ENCODE data around the gene ARHGAP9. TPM values are rescaled to one million over a fixed set of nuclear protein-coding genes. Genes with fewer than 3 reads are reported as not detected.

Gene ARHGAP9
- total RNA-seq, 2 donors from 2014 or later, result 1.3 to 1.6 TPM

DNA sequence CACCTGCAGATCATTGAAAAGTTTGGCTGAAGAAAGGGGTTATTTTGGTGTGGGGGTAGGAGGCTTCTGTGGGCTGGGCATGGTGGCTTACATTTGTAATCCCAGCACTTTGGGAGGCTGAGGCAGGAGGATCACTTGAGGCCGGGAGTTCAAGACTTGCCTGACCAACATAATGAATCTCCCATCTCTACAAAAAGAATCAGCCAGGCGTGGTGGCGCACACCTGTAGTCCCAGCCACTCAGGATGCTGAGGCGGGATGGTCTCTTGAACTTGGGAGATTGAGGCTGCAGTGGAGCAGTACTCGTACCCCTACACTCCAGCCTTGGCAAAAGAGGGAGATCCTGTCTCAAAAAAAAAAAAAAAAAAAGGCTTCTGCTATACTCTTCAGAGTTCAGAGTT is 33.6 kb upstream of the ARHGAP9 start:
- no peak overlapping the region for H3K27ac ChIP-seq (ENCODE audit: low read depth, low read length)

DNA sequence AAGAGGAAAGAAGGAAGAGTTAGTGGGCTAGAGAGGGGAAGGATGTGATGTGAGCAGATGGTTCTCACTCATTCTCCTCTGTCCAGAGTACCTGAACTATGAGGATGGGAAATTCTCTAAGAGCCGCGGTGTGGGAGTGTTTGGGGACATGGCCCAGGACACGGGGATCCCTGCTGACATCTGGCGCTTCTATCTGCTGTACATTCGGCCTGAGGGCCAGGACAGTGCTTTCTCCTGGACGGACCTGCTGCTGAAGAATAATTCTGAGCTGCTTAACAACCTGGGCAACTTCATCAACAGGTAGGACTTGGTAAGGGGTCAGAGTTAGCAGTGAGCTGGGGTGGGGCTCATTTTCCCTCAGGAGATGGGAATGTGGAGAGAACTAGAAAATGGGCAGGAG is 33.0 kb upstream of the ARHGAP9 start:
- Histone ChIP-seq H3K36me3 (ENCODE audit: control insufficient read depth, insufficient read depth, low read length) (peaks cover 88% of the 10 kb centered on the region), H3K27me3 (ENCODE audit: control insufficient read depth, insufficient read depth, low read length, poor library complexity, severe bottlenecking) (no peaks in the 10 kb centered on the region), H3K4me1 (ENCODE audit: control insufficient read depth, insufficient read depth, low read length) (peaks cover 10% of the 10 kb centered on the region), H3K27ac (ENCODE audit: low read depth, low read length) (no peak overlapping the region), H3K9ac (ENCODE audit: extremely low read depth, low read length, poor library complexity, severe bottlenecking) (no peak overlapping the region), H3K4me3 (ENCODE audit: low read length) (no peak overlapping the region), H3K9me3 (ENCODE audit: control insufficient read depth, low read length) (no peaks in the 10 kb centered on the region)
- Mint-ChIP-seq H3K36me3 (ENCODE audit: low read depth) (peaks cover 88% of the 10 kb centered on the region), H3K9me3 (peaks cover 18% of the 10 kb centered on the region), H3K27me3 (ENCODE audit: insufficient read depth) (no peaks in the 10 kb centered on the region), H3K4me3 (no peak overlapping the region), H3K4me1 (peaks cover 23% of the 10 kb centered on the region), H3K27ac (no peak overlapping the region)
- TF ChIP-seq, protein P1, sequence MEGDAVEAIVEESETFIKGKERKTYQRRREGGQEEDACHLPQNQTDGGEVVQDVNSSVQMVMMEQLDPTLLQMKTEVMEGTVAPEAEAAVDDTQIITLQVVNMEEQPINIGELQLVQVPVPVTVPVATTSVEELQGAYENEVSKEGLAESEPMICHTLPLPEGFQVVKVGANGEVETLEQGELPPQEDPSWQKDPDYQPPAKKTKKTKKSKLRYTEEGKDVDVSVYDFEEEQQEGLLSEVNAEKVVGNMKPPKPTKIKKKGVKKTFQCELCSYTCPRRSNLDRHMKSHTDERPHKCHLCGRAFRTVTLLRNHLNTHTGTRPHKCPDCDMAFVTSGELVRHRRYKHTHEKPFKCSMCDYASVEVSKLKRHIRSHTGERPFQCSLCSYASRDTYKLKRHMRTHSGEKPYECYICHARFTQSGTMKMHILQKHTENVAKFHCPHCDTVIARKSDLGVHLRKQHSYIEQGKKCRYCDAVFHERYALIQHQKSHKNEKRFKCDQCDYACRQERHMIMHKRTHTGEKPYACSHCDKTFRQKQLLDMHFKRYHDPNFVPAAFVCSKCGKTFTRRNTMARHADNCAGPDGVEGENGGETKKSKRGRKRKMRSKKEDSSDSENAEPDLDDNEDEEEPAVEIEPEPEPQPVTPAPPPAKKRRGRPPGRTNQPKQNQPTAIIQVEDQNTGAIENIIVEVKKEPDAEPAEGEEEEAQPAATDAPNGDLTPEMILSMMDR (conservative IDR thresholded peaks at IDR 0.05), result no peak
- no peak for DNase-seq
- WGBS, 2 experiments (ENCODE audit: insufficient coverage in 1 of 2, insufficient read length in 1 of 2), result 95 to 96% methylated on average over 6 of the region's 6 CpGs

More for the DNA sequence above, 33.6 kb upstream of the ARHGAP9 start:
- no peaks in the 10 kb centered on the region for H3K27me3 ChIP-seq (ENCODE audit: control insufficient read depth, insufficient read depth, low read length, poor library complexity, severe bottlenecking)
- peaks cover 94% of the 10 kb centered on the region for H3K36me3 ChIP-seq (ENCODE audit: control insufficient read depth, insufficient read depth, low read length)
- Mint-ChIP-seq H3K27me3 (ENCODE audit: insufficient read depth) (no peaks in the 10 kb centered on the region), H3K4me3 (no peak overlapping the region), H3K9me3 (peaks cover 12% of the 10 kb centered on the region), H3K36me3 (ENCODE audit: low read depth) (peaks cover 88% of the 10 kb centered on the region), H3K27ac (no peak overlapping the region), H3K4me1 (peaks cover 26% of the 10 kb centered on the region)
- H3K9me3 ChIP-seq (ENCODE audit: control insufficient read depth, low read length), result no peaks in the 10 kb centered on the region
- 96 to 100% methylated on average over 4 to 5 of the region's 5 CpGs for WGBS, 2 experiments (ENCODE audit: insufficient coverage in 1 of 2, insufficient read length in 1 of 2)
- TF ChIP-seq, protein P1 (conservative IDR thresholded peaks at IDR 0.05), result no peak
- no peak for DNase-seq
- H3K4me1 ChIP-seq (ENCODE audit: control insufficient read depth, insufficient read depth, low read length), result peaks cover 10% of the 10 kb centered on the region
- H3K4me3 ChIP-seq (ENCODE audit: low read length), result no peak overlapping the region
- no peak overlapping the region for H3K9ac ChIP-seq (ENCODE audit: extremely low read depth, low read length, poor library complexity, severe bottlenecking)

DNA sequence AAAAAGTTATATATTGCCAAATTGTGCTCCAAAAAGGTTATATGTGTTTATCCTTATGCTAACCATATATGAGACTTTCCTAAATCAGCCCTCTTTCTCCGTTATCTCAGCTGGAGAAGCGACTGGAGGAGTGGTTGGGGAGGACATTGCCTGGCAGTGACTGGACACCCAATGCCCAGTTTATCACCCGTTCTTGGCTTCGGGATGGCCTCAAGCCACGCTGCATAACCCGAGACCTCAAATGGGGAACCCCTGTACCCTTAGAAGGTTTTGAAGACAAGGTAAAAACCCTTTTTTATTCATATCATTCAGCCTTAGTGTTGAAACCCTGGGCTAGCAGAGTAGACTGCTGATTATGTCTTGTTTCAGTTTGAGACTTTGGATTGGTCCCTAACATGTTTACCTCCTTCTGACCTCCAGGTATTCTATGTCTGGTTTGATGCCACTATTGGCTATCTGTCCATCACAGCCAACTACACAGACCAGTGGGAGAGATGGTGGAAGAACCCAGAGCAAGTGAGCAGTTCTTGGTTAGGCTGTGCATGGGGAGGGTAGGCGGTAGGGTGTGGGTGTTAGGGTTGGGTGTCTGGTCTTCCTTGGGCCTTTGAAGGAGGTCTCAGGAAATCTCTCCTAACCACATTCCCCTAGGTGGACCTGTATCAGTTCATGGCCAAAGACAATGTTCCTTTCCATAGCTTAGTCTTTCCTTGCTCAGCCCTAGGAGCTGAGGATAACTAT is 32.1 kb upstream of the ARHGAP9 start:
- H3K36me3 Mint-ChIP-seq (ENCODE audit: low read depth), result peaks cover 79% of the 10 kb centered on the region
- H3K36me3 ChIP-seq (ENCODE audit: control insufficient read depth, insufficient read depth, low read length), result peaks cover 79% of the 10 kb centered on the region

More for the DNA sequence above, 32.1 kb upstream of the ARHGAP9 start:
- Mint-ChIP-seq H3K9me3 (peaks cover 18% of the 10 kb centered on the region), H3K27me3 (ENCODE audit: insufficient read depth) (no peaks in the 10 kb centered on the region), H3K4me3 (no peak overlapping the region), H3K27ac (no peak overlapping the region), H3K4me1 (peaks cover 20% of the 10 kb centered on the region)
- H3K4me1 ChIP-seq (ENCODE audit: control insufficient read depth, insufficient read depth, low read length), result peaks cover 10% of the 10 kb centered on the region
- WGBS, 2 experiments (ENCODE audit: insufficient coverage in 1 of 2, insufficient read length in 1 of 2), result 95 to 97% methylated on average over 5 to 7 of the region's 7 CpGs
- no peak overlapping the region for H3K9ac ChIP-seq (ENCODE audit: extremely low read depth, low read length, poor library complexity, severe bottlenecking)
- no peaks in the 10 kb centered on the region for H3K9me3 ChIP-seq (ENCODE audit: control insufficient read depth, low read length)
- no peak overlapping the region for H3K27ac ChIP-seq (ENCODE audit: low read depth, low read length)
- no peaks in the 10 kb centered on the region for H3K27me3 ChIP-seq (ENCODE audit: control insufficient read depth, insufficient read depth, low read length, poor library complexity, severe bottlenecking)
- no peak for DNase-seq
- TF ChIP-seq, protein P1 (conservative IDR thresholded peaks at IDR 0.05), result no peak
- no peak overlapping the region for H3K4me3 ChIP-seq (ENCODE audit: low read length)

Data from endodermal cell (in vitro differentiated cells).